HG02763 (cell line): Measurements from ENCODE around the gene C7orf25.

Source experiments
- ATAC-seq: cut with Tn5 transposase; IDR thresholded peaks from one replicate; pipeline ENCODE4 v1.9.1; 2021; ENCODE audit warnings: mild to moderate bottlenecking, moderate library complexity; ENCODE audit not compliant: unreplicated experiment

C7orf25 gene

DNA sequence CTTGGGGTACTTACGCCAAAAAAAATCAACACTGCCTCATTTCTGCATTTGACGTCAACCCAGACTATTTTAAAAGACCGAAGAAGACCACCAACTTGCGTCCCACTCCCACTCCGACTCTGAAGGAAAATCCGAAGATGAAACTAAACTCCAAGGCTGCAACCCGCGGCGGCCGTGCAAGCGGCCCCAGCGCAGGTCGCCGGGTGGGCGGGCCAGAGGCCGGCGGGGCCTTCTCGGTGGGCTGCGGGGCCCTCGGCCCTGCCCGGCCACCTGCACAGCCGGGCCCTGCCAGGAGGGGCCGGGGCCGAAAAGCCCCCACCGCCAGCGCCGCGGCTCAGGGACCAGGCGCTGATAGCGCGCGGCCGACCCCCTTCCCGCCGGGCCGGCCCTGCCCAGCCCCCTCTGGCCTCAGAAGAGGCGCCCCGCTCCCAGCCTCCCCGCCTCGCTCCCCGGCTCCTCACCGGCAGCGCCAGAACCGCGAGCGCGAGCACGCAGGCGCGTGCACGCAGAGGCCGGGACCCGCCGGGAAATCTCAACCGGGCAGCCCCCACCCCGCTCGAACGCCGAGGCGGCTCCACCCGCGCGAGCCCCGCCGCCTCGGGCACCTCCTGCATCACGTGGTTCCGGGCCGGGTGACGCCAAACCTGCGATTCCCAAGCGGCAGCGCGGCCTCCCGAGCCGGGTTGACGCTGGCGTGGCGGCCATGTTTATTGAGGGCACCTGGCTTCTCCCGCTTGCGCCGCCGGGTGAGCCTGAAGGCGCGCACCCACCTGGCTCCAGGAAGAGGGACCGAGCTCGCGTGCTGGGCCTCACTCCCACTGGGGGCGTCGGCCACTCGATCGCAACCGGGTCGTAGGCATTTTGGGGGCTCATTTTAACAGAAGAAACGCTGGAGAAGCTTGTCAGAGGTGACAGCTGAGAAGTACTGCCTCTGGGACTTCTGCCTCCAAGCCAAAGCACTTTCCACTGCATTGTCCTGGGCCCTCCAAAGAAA, at the start of gene C7orf25:
Gene C7orf25, minus strand, starts transcription at position 617 of the 994 bp plus-strand sequence. CDS start 1,170 bp downstream, outside the sequence.
- ATAC-seq, result peak; percentile 88

- ATAC-seq, result no peak
These were observed 49.3 kb upstream of the C7orf25 start for GRCh38 chr7:42961170-42961569.

DNA sequence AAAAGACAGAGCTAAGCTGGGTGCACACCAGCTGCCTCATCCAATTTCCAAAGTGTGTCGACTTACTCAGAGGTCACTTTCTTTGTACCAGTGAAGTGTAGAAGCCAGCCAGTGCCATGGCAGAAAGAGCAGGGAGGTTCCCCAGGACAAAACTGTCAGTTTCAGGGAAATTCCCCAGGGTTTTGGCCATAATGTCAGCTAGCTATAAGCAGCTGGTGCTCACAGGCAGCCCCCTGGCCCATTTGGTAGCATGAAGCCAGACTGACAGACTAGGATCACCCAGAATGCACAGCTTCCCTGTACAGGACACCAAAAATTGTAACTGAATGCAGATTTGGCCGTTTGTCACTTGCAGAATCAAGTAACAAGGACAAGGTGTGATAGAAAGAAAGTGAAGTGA, 48.9 kb upstream of the C7orf25 start:
- no peak for ATAC-seq

DNA sequence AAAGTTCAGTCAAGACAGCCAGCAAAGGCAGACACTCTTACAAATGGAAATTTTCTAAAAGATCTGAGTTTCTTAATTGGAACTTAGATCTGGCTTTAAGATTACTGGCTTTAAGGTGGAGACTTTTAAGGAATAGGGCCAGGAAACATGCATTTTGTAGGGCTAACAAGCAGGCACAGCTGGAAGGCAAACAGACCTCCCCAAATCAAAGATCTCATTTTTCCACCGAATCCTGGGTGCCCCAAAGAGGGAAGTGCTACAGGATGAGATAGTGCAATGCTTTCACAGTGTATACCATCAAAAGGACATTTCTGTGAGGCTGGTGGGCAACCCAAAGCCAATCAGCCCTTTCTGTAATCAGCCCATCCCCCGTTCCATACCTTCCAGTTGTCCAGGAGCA, 47.7 kb upstream of the C7orf25 start:
- ATAC-seq, result no peak

DNA sequence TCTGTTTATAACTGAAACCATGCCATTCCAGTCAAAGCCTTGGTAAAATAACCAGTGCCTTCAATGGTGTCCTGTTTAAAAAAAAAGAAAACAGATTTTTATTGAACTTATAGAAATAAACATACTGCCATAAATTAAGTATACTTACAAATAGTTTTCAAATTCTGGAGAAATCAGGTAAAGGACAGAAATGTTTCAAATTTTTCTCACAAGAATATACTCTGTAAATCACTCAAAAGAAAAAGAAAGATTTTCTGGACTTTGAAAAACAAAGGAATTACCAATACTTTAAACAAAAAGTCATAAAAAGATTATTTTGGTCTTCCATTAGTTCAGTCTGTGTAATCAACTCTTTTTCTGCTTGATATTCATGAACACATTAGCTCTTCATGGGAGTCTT, 44.2 kb upstream of the C7orf25 start:
- no peak for ATAC-seq

DNA sequence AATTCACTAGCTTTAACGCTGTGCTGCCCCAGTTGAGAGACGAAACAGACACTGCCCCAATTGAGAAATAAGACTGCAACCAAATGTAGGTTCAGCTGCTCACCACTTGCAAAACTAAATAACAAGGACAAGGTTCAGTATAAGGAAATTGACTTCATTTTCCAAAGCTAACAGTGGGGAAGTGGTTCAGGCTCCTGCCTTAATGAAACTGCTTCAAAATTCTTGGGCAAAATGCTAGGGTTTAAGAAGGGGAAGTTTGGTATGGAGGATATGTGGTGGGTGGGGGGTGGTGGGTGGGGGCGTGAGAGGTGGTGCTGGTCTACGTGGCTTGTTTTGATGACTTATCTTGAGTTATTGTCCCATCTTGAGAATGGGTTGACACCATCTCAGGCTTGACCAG, 42.1 kb upstream of the C7orf25 start:
- no peak for ATAC-seq

DNA sequence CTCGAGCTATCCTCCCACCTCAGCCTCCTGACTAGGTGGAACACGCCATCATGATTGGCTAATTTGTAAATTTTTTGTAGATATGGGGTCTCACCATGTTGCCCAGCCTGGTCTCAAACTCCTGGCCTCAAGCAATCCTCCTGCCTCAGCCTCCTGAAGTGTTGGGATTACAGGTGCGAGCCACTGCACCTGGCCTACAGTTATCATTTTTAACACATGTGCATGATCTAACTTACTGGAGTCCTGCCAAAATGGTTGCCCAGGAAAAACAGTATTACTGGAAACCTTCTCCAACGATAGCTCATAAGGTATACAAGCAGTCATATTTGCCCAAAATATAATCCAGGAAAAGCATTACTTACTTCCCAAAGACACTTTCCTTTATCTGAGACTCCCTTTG, 40.5 kb upstream of the C7orf25 start:
- ATAC-seq, result no peak

DNA sequence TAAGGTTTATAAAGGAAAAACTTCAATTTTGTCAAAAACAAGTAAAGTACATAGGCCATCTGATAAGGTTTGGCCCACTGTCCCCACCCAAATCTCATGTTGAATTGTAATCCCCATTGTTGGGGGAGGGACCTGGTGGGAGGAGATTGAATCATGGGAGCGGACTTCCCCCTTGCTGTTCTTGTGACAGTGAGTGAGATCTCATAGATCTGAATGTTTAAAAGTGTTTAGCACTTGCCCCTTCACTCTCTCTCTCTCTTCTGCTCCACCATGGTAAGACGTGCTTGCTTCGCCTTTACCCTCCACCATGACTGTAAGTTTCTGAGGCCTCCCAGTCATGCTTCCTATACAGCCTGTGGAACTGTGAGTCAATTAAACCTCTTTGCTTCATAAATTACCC, 38.5 kb upstream of the C7orf25 start:
- no peak for ATAC-seq

DNA sequence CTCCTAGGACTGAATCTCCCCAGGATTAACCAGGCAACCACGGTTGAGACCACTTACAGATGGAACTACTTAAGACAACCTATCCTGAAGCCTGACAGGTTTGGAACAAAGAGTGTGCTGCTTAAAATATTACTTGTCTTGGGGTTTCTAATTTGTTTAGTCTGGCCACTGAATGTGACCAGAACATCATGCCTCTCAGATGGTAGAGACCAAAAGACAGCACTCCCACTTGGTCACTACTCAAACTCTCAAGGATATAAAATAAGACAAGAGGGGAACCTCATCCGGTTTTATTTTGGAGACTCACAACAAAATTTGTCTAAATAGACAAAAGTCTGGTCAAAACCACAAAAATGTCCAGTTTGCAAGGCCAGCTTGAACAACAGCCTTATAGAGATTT, 35.7 kb upstream of the C7orf25 start:
- no peak for ATAC-seq

DNA sequence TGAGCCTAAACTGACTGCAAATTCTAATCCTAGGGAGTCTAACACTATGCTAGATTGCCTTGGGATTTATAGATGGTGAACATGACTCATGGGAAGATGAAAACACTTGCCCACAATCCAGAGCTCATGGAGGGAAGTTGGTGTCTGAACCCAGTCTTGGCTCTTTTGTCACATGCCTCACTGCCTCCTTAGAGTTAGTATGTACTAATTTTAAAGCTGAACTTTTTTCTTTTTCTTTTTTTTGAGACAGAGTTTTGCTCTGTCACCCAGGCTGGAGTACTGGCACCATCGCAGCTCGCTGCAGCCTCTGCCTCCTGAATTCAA, 34.7 kb upstream of the C7orf25 start:
- no peak for ATAC-seq

DNA sequence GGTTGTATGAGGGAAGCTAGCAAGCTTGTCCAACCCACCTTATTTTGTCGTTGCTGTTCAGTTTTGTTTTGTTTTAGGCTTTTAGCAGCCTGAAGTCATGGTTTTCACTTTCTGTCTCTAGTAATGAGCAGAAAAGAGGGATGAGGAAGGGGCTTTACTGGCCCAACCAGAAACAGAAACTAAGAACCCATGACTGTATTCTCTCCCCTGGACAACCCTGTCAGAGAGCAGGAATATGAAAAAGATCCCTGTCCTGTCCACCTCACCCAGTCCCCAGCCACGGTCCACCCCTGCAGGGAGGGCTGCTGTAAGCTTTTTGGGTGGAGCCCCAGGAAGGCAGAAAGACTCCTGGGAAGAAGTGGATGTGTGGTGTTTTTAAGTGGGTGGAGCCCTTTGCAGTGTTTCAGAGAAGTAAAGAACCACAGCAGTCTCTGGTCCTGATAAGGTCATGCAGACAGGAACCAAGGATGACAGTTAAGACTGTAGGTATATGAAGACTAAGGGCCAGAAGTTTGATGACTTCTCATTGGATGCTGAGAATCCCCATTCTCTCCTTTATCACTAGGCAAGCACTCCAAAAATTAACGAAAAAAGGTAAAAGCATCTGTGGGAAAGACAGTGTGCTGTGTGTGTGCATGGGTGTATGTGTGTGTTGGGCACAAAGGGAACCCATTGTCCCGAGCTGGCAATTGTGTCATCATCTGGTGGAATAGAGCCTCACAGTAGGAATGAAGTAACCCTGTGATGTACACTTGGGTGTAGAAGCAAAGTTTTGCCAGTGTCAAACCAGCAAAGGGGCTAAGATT, 34.2 kb upstream of the C7orf25 start:
- peak; percentile 55 for ATAC-seq

DNA sequence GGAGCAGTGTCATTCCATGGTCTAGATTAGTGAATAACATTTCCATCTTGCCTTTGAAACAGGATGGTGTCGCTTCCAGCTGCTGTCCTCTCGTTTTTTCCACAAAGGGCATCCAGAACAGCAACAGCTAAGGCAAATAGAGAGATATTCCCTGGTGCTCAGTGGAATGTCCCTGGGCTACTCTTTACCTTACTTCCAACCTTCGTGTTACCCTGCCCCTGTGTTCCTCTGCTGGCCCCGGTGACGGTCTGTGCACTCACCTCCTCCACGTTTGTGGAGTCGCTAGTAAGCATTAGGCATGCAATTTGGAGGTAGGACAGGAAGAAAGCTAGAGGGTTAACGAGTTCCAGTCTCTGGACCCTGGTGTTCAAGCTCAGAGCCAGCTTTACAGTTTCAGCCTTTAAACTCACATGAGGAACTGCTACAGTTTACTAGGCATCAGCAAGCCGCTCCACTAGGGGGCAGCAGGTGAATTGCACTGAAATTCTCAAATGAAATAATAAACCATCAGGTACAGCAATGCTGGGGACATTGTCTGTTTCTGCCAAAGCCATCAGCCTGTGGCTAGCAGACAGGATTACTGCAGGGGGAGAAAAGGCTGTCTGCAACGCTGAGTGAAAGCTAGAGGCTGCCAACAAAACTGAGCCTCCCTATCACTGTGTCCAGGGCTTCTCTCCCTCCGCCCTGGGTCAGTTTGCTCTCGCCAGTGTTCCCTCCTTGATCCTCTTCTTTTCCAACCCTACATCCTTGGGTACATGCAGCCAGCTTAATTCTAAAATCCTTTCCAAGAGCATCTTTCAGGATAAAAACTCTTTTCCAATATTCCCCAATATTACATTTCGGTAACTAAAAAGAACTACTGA, 29.3 kb upstream of the C7orf25 start:
- ATAC-seq, result no peak

DNA sequence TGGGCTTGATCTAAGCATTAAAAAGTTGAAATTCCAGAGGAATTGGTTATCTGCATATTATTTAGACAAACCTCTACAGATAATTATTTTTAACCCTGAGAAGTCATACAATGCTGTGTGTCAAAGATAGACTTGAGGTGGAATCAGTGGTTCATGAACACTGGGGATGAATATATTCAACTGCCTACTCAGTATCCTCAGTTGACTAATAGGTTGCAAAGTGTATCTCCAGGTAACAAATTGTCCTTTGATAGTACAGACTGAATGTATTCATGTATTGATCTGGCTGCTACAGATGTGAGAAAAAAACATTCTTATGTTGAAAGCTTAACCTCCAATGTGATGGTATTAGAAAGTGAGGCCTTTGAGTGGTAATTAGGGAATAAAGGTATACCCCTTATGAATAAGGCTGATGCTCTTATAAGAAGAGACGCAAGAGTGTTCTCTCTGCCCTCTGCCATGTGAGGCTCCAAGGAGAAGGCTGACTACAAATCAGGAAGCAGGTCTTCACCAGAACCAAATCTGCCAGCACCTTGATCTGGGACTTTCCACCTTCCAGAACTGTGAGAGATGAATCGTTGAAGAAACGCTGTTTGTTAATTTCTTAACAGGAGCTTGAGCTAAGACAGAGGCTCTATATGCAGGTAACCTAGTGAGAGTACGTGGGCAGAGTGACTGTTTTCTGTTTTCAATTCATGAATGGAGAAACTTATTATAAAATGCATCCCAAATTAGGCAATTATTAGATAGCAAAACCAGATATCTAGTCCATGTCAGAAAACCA, 27.8 kb upstream of the C7orf25 start:
- no peak for ATAC-seq

- no peak for ATAC-seq
These were observed 24.0 kb upstream of the C7orf25 start for GRCh38 chr7:42935861-42936260.

- no peak for ATAC-seq
These were observed 22.4 kb upstream of the C7orf25 start for GRCh38 chr7:42934291-42934690.

DNA sequence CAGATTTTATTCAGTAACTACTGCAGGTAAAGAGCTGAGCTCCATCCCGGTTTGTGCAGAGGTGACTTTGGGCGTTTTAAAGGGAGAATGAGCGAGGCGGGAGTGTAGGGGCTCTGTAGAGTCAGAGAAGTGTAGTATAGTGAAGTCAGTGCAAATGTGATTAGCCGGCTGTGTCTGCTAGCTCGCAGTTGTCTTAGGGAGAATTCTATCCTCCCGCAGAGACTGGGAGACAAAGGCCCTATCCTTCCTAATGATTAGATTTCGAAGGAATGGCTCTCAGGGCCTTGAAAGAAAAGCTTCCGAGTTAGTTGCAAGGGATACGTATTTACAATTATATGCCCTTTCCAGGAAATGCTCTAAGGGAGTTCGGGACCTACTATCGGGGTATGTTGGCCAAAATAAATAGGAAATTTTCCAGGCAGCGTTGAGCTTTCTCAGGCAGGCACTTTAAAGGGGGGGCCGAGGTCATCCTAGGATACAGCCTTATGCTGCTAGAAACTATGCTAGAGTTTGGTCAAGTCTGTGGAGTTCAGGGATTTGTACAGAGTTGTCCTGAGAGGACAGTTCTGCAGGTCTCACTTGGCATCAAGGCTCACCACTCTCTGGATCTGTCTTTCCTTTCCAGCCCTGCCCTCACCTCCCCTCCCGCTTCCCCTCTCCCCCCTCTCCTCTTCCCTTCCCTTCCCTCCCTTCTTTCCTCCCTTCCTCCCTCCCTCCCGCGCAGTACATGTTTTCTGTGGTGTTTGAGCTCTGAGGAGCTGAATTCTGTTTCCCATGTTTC, 21.1 kb upstream of the C7orf25 start:
- ATAC-seq, result no peak

DNA sequence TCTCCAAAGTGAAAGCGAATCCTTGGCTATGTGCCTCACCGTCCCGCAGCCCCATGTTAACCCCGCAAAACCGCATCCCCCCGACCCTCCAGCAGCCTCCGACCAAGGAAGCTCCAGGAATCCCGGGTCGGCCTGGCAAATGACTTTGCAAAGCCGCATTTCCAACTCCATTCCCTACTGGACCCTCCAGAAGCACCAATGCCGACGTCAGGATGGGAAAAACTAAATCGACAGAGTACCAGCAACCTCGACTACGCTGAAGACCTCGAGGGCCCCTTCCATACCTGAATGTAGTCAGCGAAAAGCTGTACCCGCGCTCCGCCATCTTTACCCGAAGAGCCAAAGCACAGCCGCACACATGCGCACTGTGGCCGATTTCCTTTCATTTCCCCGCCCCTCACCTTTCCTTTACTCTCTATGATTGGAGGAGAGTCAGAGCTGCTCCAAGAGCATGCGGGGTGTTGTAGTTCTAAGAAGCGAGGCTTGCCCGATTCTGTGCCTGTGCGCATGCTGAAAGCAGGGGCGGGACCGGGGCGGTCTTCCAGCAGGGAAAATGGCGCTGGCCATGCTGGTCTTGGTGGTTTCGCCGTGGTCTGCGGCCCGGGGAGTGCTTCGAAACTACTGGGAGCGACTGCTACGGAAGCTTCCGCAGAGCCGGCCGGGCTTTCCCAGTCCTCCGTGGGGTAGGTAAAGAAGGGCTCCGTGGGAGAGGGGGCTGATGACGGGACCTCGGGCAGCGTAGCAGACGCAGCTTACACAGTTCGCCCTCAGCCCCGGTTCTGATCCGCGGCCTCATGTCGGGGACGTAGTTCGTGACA, 20.2 kb upstream of the C7orf25 start, which contains the start of the genes MRPL32 and PSMA2:
Gene MRPL32, plus strand, starts transcription at position 543 of the 818 bp plus-strand sequence. Its CDS starts 11 bp downstream, at position 554.
Gene PSMA2, minus strand, starts transcription at position 341 of the 818 bp plus-strand sequence. Its CDS starts 16 bp downstream, at position 325.
- peak; percentile 99 for ATAC-seq

- ATAC-seq, result no peak
These were observed 19.6 kb upstream of the C7orf25 start for GRCh38 chr7:42931447-42931833.
